Measurements from ENCODE around the gene MIF4GD.
A peak's percentile ranks its signal among the peaks of the same experiment; 100 is the strongest.

MIF4GD gene

GRCh38 chr17:75231071-75231470 is 40.0 kb downstream of the MIF4GD start:
- intact Hi-C loops (cut with DNase I; ENCODE audit: low total_unique reads): no loop called here
- DNase-seq: no peak
- Histone ChIP-seq H3K9me3 (no peaks in the 10 kb centered on the region), H3K4me3 (no peak overlapping the region), H3K27me3 (no peaks in the 10 kb centered on the region), H3K36me3 (peaks cover 43 to 93% (median 89%) of the 10 kb centered on the region in 3 donors), H3K4me1 (no peaks in the 10 kb centered on the region), H3K27ac (no peak overlapping the region)
- TF ChIP-seq CTCF (IDR thresholded peaks at IDR 0.05): no peak

DNA sequence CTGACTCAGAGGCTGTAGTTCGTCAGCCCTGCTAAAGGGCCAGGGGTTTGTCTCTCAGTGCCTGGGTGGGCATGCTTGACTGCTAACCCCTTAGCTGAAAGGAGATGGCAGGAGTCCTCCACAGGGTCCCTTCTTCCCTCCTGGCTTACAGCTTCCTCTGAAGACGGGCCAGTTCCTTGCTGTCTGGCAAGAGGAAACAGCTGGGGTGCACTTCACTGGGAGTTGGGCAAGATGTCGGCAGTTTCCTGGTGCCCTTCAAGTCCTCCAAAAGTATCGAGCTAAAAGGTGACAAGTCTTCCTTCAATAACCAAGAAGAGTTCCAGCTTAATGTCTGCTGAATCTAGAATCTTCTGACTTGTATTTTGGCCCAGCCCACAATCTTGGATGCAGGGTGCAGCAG is 42.2 kb downstream of the MIF4GD start:
- Histone ChIP-seq H3K36me3 (peaks cover 38 to 93% (median 89%) of the 10 kb centered on the region in 3 donors), H3K27ac (no peak overlapping the region)
- DNase-seq: peak in 1 of 2 donors; percentile 47

DNA sequence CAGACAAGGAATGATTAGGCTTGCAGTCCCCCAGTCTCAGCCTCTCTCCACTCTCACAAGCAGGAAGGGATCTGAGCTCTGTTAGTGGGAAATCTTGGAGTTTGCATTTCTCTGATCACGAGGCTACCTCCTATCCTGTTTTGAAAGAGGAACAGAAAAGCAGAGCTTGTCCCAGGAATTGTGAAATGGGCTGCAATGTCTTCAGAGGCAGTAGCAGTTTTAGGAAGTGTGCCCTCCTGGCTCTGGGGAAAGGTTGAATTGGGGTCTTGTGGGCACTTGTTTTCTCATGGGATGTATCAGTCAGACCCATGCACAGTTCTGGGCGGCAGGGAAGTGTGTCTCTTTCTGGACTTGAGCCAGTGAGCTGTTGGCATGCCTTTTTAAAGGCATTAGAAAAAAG is 42.7 kb downstream of the MIF4GD start:
- no peaks in the 10 kb centered on the region for H3K4me1 ChIP-seq
- no peak for TF ChIP-seq CTCF (IDR thresholded peaks at IDR 0.05)
- peaks cover 38 to 93% (median 89%) of the 10 kb centered on the region in 3 donors for H3K36me3 ChIP-seq
- intact Hi-C loops (cut with DNase I; ENCODE audit: low total_unique reads): no loop called here
- H3K9me3 ChIP-seq: no peaks in the 10 kb centered on the region
- no peak overlapping the region for H3K27ac ChIP-seq
- H3K4me3 ChIP-seq: no peak overlapping the region
- no peaks in the 10 kb centered on the region for H3K27me3 ChIP-seq
- DNase-seq: peak in 1 of 2 donors; percentile 47

More for the DNA sequence above, 42.2 kb downstream of the MIF4GD start:
- intact Hi-C loops (cut with DNase I; ENCODE audit: low total_unique reads): no loop called here
- TF ChIP-seq CTCF (IDR thresholded peaks at IDR 0.05): no peak
- Histone ChIP-seq H3K27me3 (no peaks in the 10 kb centered on the region), H3K9me3 (no peaks in the 10 kb centered on the region), H3K4me1 (no peaks in the 10 kb centered on the region), H3K4me3 (no peak overlapping the region)

DNA sequence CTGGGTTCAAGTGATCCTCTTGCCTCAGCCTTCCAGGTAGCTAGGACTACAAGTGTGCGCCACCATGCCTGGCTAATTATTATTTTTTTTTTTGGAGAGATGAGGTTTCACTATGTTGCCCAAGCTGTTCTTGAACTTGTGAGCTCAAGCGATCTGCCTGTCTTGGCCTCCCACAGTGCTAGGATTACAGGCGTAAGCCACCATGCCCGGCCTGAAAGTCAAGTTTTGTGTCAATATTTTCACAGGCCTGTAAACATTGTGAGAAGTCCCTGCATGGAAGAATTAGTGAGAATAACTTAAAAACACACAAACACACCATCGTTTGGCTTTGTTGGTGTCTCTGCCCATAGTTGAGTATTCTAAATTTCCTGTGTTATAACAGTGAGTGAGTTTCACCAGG is 43.3 kb downstream of the MIF4GD start:
- TF ChIP-seq CTCF (IDR thresholded peaks at IDR 0.05): no peak
- H3K27ac ChIP-seq: no peak overlapping the region
- DNase-seq: no peak
- H3K36me3 ChIP-seq: peaks cover 34 to 93% (median 89%) of the 10 kb centered on the region in 3 donors
- intact Hi-C loops (cut with DNase I; ENCODE audit: low total_unique reads): no loop called here
- H3K27me3 ChIP-seq: no peaks in the 10 kb centered on the region
- no peak overlapping the region for H3K4me3 ChIP-seq
- H3K9me3 ChIP-seq: no peaks in the 10 kb centered on the region
- H3K4me1 ChIP-seq: no peaks in the 10 kb centered on the region

- Histone ChIP-seq H3K4me3 (no peak overlapping the region), H3K27ac (no peak overlapping the region), H3K36me3 (peaks cover 29 to 91% (median 67%) of the 10 kb centered on the region in 3 donors), H3K27me3 (no peaks in the 10 kb centered on the region), H3K9me3 (no peaks in the 10 kb centered on the region), H3K4me1 (no peaks in the 10 kb centered on the region)
- intact Hi-C loops (cut with DNase I; ENCODE audit: low total_unique reads): no loop called here
- no peak for DNase-seq
- TF ChIP-seq CTCF (IDR thresholded peaks at IDR 0.05): no peak
These were observed 46.0 kb downstream of the MIF4GD start for GRCh38 chr17:75225016-75225415.

DNA sequence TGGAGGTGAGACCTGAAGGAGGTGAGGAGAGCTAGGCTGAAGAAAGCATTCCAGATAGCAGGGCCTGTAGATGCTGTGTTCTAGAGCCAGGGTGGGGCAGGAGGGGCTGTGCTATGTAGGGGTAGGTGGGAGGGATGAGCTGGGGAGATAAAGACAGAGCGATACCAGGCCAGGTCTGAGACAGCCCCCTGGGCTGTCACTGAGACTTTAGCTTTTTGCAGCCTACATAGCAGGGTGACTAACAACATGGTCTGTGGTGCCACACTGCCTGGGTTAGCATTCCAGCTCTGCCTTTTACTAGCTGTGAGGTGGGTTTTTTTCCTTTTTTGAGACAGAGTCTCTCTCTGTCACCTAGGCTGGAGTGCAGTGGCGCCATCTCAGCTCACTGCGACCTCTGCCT is 51.2 kb downstream of the MIF4GD start:
- intact Hi-C loops (cut with DNase I; ENCODE audit: low total_unique reads): no loop called here
- no peaks in the 10 kb centered on the region for H3K27me3 ChIP-seq
- no peaks in the 10 kb centered on the region for H3K4me1 ChIP-seq
- no peak for TF ChIP-seq CTCF (IDR thresholded peaks at IDR 0.05)
- no peak for DNase-seq
- H3K4me3 ChIP-seq: no peak overlapping the region
- H3K9me3 ChIP-seq: no peaks in the 10 kb centered on the region
- peaks cover 53 to 98% (median 73%) of the 10 kb centered on the region in 3 donors for H3K36me3 ChIP-seq
- no peak overlapping the region for H3K27ac ChIP-seq
